GM21717 (cell line): ENCODE data around the gene LRG1.
"Not testable (repeated sequence)": the region's sequence is repeated elsewhere in the genome, so short reads cannot be mapped to it uniquely, and the experiment has no call there.

Source experiments
- ATAC-seq: cut with Tn5 transposase; IDR thresholded peaks from one replicate; pipeline ENCODE4 v1.9.1; 2021; ENCODE audit warnings: mild to moderate bottlenecking, moderate library complexity; ENCODE audit not compliant: unreplicated experiment

The LRG1 gene

DNA sequence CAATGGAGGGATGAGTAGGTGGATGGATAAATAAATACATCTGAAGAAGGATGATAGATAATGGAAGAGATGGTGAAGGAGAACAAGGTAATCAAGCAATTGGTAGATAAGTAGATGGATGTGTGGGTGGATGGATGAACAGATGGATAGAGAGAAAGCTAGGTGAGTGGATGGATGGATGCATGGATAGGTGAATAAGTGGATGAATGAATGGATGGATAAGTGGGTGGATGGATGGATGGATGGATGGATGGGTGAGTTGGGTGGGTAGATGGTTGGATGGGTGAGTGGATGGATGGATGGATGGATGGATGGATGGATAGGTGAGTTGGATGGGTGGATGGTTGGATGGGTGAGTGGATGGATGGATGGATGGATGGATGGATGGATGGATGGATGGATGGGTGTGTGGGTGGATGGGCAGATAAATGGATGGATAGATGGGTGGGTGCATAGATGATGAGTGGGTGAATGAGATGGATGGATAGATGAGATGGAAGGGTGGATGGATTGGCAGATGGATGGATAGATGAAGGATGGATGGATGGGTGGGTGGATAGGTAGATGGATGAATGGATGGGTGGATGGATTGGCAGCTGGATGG is 13.4 kb upstream of the LRG1 start:
- no peak for ATAC-seq

DNA sequence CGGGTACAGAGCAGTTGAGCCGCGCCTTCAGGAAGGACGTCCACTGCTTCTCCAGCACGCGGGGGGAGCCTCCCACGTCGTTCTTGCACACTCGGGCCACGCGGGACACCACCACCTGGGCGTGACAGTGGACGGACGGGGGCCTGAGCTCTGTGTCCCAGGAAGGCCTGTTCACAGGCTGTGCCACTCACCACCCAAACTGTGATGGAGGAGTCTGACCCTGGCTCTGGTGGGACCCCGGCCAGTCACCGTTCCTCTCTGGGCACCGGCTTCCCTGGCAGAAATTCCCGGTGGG is 12.6 kb upstream of the LRG1 start:
- ATAC-seq: no peak

DNA sequence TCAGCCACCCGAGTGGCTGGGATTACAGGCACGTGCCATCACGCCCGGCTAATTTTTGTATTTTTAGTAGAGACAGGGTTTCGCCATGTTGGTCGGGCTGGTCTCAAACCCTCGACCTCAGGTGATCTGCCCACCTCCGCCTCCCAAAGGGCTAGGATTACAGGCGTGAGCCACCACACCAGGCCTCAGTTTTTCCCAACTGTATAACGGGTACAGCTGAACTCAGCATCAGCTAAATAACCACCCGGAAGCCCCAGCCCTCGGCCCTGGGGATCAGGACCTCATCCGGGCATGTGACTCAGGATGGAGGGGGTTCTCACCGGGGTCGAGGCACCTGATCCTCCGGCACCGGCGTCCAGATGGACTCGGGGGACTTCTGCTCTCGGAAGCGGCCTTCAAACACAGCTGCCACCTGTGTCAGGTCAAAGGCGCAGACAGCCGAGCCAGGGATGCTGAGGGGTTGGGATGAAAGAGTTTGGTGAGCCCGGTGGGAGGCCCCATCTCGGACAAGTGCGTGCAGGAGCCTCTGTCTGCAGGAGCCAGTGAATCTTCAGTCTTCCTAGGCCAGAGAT is 10.7 kb upstream of the LRG1 start:
- ATAC-seq: no peak

DNA sequence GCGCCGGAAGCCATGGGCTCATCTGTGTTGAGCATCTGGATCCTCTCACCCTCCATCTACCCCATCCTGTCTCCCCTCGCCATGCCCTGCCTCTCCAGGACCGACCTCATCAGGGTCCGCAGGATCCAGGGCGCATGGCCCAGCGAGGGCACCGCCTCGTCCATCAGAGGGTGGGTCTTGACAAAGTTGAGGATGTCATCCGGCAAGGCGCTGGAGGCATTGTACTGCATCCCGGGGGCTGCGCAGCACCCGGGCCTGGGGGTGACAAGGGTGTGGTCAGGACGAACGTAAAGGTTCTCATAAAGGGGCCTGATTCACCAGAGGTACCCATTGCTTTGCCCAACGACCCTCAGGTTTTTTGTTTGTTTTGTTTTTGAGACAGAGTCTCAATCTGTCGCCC is 10.2 kb upstream of the LRG1 start:
- ATAC-seq: no peak

DNA sequence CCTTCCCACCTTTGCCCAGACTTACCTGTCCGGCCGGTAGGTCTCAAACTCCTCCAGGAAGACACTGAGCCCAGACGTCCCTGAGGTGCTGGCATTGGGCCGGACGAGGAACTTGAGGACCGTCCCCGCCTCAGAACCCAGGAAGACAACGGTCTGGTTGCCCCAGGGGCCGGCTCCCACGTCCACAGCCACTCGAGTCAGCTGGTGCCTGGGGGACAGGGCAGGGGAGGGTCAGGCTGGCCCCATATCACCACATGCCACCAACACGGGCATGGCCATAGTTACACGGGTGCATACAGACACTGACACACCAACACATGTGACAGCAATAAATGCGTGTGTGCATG is 8.4 kb upstream of the LRG1 start:
- no peak for ATAC-seq

DNA sequence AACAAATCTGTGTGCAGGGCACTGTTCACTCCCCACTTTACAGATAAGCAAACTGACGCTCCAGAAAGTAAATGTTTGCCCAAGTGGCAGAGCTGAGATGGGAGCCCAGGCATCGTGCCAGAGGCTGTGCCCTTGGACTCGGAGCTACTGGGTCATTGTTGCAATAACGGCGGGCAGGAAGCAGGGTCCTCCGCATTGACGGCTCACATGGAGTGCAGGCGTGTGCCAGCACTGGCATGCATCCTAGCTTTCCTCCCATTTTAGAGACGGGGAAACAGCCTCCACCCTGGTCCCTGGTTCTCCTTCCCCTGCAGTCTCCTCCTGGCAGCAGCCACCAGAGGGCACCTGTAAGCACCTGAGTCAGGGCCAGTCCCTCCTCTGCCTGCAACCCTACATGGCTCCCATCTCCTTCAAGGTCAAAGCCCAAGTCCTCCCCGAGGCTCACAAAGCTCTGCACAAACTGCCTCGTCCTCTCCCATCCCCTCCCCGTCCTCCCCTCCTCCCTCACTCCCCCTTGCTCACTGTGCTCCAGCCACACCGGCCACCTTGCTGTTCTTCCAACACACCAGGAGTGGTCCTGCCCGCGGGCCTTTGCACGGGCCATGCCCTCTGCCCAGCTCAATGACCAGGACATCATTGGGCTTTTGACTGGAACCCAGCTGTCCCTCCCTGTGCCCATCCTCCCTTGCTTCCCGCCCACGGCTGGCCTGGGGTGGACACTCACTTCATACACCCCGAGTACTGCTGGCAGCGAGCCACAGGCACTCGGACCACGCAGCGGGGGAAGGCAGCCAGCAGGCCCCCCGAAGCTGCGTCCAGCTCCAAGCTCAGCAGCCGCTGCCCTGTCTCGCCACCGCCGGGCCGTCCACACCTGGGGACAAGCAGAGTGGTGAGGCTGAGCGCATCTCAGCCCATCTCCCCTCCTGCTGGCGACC is 7.7 kb upstream of the LRG1 start:
- no peak for ATAC-seq

DNA sequence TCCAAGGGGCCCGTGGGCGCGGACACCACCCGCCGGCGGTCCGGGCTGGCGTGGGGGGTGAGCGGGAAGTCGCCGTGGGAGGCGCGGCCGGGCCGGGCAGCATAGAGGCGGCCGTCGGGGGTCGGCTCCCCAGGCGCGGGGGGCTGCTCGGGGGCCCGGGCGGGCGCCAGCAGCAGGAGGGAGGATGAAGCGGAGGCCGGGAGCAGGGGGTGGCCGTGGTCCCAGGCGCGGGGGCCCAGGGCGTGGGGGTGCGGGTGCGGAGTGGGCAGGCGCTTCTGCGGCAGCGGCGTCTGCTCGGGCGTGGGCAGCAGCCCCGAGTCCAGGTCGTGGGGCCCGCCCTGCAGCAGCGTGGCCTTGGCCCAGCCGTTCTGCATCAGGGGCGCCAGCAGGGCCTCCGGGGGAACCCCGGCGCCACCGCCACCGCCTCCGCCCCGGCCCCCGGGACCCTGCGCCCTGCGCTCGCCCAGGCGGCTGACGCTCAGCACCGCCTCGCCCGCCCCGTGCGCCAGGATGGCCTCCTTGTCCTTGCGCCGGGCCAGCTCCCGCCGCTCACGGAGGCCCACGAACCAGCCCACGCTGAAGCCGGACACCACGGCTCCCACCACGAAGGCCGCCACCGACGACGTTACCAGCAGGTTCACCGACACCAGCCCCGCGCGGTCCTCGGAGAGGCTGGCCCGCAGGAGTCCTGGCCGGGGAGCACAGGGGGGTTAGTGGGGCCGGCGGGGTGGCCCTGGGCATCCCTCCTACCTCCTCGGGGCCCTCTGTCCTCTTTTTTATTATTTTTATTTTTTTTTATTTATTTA is 4.2 kb upstream of the LRG1 start:
- ATAC-seq: no peak

DNA sequence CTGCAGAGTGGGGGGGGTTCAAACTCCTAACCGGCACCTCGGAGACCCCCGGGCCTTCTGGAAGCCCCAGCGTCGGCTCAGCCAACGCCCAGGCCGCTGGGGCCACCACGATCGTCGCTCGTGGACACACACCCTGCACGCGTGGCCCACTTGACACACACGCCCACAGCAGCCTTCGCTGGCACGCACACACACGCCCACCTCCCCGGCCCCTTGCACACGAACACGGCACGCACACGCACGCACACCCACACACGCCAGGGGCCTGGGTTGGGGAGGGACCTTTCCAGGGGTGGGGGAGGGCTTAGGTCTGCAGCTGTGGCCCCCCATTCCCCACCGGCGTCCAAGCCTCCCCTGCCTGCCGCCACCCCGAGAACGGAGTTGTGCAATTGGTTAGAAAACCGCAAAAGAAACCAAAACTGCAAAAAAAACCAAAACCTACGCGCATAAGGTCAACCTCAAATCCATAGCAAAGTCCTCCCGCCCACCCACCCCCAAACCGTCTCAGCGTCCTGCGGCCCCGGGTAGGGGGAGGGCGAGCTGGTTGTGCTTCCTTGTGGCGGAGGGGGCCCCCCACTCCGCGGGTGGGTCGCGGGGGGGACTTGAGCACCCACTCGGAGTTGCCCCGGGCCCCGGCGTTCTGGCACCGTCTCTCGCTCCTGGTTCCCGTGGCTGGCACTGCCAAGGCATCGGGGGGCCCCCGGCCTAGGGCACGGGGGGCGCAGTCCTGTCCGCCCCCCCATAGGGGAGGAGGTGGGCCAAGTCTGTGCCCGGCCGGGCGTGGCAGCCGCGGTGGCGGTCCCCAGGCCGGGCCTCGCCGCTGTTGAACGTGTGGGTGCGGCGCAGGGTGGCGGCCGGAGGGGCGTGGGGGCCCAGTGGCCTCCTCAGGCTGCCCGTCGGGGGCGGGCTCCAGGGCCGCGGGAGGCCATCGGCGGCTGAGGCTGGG is 3.3 kb upstream of the LRG1 start:
- no peak for ATAC-seq

DNA sequence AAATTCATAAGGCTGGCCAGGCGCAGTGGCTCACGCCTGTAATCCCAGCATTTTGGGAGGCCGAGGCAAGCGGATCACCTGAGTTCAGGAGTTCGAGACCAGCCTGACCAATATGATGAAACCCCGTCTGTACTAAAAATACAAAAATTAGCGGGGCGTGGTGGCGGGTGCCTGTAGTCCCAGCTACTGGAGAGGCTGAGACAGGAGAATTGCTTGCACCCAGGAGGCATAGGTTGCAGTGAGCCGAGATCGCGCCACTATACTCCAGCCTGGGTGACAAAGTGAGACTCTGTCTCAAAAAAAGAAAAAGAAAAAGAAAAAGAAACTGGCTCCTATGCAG is 1.9 kb upstream of the LRG1 start:
- ATAC-seq: not testable (repeated sequence)

DNA sequence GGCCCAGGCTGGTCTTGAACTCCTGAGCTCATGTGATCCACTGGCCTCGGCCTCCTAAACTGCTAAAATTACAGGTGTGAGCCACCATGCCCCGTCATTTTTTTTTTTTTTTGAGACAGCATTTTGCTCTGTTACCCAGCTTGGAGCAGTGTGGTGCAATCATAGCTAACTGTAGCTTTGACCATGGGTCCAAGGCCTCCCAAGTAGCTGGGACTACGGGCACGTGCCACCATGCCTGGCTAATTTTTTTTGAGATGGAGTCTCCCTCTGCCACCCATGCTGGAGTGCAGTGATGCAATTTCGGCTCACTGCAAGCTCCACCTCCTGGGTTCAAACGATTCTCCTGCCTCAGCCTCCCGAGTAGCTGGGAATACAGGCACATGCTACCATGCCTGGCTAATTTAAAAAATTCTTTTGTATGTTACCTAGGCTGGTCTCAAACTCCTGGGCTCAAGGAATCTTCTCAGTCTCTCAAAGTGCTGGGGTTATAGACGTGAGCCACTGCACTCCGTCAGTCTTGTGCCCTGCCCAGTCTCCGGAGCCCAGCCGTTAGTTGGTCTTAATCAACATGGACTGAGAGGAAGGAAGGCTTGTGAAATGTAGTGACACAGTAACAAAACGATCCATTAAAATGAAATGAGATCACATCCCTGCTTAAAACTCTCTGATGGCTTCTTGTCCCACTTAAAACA is 1.4 kb upstream of the LRG1 start:
- no peak for ATAC-seq

DNA sequence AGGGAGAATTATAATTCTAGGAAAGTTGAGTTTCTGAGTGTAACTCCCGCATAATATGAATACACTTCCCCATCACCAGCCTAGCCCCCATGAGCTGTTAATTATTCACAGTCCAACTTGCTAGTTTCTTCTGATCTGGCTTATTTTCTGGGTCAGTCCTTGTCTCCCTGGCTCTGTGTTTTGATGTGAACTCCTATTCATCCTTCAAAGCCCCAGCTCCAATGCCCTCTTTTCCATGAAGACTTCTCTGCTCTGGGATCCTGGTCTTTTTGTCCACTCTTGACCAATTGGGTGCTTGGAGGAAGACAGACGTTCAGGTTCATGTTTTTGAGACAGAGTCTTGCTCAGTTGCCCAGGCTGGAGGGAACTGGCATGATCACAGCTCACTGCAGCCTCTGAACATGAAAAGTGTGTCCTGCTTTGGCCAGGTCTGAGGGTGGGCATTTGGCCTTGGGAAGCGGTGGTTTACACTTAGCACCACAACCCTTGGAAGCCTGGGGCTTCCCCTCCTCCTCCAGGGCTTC is 605 bp downstream of the LRG1 start:
- ATAC-seq: no peak

DNA sequence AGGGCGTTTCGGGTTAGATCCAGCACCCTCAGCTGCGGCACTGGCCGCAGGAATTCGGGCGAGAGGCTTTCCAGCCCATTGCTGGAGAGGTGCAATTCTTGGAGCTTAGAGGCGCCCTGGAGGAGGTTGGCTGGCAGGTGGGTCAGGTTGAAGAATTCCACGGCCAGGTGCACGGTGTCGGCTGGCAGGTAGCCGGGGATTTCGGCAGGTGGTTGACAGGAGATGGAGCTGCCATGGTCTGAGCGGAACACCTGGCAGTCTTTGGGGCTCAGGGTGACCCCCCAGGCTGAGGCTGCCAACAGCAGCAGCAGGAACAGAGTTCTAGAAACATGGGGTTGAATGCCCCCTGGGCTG is 1.3 kb downstream of the LRG1 start:
- ATAC-seq: no peak

DNA sequence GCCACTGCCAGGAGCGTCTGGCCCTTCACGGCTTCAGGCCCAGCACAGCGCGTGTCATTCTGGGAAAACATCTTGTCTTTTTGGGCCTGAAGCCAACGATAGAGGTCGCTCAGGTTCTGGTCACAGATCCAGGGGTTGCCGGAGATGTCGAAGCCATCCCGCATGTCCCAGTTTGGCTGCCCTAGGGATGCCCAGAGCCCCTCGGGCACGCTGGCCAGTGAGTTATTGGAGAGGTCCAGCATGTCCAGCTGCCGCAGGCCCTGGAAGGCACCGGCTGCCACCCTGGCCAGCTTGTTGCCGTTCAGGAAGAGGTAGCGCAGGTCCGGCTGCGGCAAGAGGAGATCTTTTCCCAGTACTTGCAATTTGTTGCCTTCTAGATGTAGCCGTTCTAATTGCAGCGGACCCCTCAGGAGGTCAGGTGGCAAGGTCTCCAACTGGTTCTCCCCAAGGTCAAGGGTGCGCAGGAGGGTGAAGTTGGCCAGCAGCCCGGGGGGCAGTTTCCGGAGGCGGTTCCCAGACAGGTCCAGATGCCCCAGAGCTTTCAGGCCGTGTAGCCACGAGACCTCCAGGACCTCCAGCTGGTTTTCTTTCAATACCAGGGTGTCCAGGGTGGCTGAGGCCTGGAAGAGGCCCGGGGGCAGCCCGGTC is 1.8 kb downstream of the LRG1 start:
- ATAC-seq: no peak

DNA sequence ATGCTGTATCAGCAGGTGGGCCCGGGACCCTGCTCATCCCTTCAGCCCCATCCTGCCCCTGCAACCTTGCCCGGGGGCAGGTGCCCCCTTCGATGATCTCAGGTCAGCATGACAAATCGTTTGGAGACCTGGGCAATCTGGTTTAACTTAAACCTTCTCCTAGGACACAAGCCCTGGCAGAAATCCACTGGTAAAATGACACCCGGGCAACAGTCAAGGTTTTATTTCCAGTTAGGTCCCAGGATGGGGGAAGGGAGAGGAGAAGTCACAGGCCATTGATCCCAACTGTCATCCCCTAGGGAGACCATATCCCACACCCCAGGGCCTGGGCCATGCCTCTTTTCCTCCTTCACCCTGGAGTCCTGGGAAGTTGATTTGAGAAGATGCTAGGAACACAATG is 3.0 kb downstream of the LRG1 start:
- ATAC-seq: no peak

DNA sequence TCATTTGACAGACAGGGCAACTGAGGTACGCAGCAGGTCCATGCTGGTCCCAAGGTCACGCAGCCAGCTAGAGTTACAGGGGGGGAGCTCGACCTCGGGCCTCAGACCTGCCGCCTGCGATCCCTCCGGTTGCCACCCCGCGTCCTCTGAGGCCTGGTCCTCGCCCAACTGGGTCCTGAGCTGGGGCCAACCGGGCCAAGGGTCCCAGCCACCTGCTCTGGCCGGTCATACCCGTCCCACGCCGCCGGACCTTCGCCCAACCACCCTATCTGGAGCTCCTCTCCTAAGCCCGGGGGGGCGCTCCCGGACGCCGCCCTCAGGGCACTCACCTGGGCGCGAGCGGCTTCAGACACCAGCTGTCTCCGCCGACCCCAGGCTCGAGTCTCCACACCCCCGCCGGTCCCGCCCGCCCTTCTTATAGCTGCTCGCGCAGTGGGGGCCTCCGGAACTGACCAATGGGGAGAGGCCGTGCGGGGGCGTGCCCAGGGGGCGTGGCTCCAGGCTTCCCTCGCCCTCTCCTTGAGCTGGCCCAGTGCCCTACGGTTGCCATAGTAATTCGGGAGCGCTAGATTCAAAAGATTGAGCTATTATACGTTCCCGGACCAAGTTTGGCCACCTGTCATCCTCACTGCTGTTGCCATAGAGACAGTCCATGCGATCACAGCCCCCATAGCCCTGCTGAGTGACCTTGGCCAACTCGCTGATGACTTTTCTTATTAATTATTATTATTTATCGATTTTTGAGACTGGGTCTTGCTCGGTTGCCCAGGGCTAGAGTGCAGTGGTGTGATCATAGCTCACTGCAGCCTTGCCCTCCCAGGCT is 4.8 kb downstream of the LRG1 start, which contains the start of gene PLIN5:
Gene PLIN5, minus strand, starts transcription at position 389 of the 823 bp plus-strand sequence. CDS start 1,150 bp downstream, outside the sequence.
- no peak for ATAC-seq

DNA sequence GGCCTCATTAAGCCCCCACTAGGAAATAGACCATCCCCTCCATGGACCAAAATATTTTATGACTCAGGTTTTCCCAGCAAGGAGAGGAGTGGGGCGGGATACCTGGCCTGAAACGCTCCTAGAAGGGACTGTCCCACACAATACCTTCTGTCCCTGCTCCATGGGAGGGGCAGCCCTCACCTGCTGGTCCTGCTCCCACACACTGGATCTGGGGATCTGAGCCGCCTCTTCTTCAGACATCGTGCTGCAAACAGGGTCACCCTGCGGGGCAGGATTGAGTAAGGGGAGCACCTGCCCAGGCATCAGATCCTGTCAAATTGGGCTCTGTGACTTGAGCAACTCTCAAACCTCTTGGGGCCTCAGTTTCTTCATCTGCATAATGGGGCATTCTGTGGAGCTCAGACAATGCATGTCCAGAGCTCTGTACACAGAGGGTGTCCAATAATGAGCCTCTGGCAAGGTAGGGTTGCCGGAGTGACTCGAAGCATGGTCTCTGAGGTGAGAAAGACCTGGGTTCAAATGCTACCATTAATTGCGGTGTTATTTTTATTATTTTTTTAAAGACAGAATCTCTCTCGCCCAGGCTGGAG is 5.9 kb downstream of the LRG1 start:
- ATAC-seq: no peak

DNA sequence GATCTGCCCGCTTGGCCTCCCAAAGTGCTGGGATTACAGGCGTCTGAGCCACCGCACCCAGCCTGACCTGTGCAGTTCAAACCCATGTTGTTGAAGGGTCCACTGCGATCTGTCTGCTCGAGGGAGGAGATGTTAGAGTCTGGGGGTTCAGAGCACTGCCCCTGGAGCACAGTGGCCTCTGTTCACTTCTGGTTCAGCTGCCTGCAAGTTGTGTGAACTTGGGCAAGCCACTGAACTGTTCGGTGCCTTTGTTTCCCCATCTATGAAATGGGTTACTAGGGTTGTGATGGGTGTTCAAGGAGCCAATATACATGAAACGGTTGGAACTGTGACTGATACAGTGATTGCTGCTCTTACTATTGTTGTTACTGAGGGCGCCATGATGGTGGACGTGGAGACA is 6.5 kb downstream of the LRG1 start:
- ATAC-seq: no peak

DNA sequence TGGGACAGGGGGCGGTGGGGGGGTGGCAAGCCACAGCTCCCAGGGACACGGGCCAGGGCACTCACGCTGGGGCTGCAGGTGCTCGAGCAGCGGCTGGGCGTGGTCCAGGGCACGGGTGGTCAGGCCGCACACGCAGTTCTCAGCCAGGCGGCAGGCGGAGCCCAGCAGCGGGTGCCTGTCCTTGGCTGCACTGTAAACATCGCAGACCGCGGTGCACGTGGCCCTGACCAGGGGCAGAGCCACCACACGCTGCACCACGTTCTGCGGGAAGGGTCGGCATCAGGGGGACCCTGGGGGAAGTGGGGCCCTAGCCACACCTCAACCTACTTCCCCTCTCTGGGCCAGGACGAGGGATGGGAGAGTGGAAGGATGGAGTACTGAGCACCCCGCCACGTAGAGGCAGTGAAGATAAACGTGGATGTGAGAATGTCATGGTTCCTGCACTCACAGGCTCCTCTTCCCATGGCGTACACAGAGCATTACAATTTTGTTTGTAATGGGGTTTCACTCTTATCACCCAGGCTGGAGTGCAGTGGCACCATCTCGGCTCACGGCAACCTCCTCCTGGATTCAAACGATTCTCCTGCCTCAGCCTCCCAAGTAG is 8.2 kb downstream of the LRG1 start:
- ATAC-seq: no peak
